CD1c-positive myeloid dendritic cell (primary cell): Measurements from ENCODE around the gene DISC1.
A peak's percentile ranks its signal among the peaks of the same experiment; 100 is the strongest.

Experiments used
- DNase-seq: peaks from one replicate; pipeline ENCODE4 v3.0.0-alpha.2; 2016; ENCODE audit errors: extremely low spot score

DISC1 gene

GRCh38 chr1:231855361-231855760 is 228.8 kb downstream of the DISC1 start:
- DNase-seq = peak; percentile 37

- DNase-seq = no peak
Observed at GRCh38 chr1:231855926-231856325, 229.3 kb downstream of the DISC1 start.

GRCh38 chr1:231856426-231856825 is 229.8 kb downstream of the DISC1 start:
- DNase-seq = no peak

- DNase-seq = no peak
Observed at GRCh38 chr1:231856894-231857293, 230.3 kb downstream of the DISC1 start.

GRCh38 chr1:231857609-231858135 is 231.1 kb downstream of the DISC1 start:
- no peak for DNase-seq

- no peak for DNase-seq
Observed at GRCh38 chr1:231860221-231861088, 233.9 kb downstream of the DISC1 start.

GRCh38 chr1:231861541-231862481 is 235.2 kb downstream of the DISC1 start:
- DNase-seq = no peak

- DNase-seq = no peak
Observed at GRCh38 chr1:231862611-231863010, 236.0 kb downstream of the DISC1 start.

- DNase-seq = no peak
Observed at GRCh38 chr1:231865331-231865730, 238.7 kb downstream of the DISC1 start.

GRCh38 chr1:231866392-231867331 is 240.1 kb downstream of the DISC1 start:
- DNase-seq = peak; percentile 69

GRCh38 chr1:231867607-231868006 is 241.0 kb downstream of the DISC1 start:
- DNase-seq = no peak

- DNase-seq = peak; percentile 71
Observed at GRCh38 chr1:231869364-231869763, 242.8 kb downstream of the DISC1 start.

GRCh38 chr1:231871471-231871870 is 244.9 kb downstream of the DISC1 start:
- DNase-seq = no peak

GRCh38 chr1:231871878-231872277 is 245.3 kb downstream of the DISC1 start:
- DNase-seq = no peak

- DNase-seq = no peak
Observed at GRCh38 chr1:231872461-231872910, 245.9 kb downstream of the DISC1 start.

- DNase-seq = no peak
Observed at GRCh38 chr1:231878737-231879136, 252.1 kb downstream of the DISC1 start.

GRCh38 chr1:231879296-231879695 is 252.7 kb downstream of the DISC1 start:
- no peak for DNase-seq

GRCh38 chr1:231882333-231882732 is 255.7 kb downstream of the DISC1 start:
- no peak for DNase-seq

GRCh38 chr1:231882790-231883189 is 256.2 kb downstream of the DISC1 start:
- DNase-seq = no peak

- no peak for DNase-seq
Observed at GRCh38 chr1:231883382-231883781, 256.8 kb downstream of the DISC1 start.

- DNase-seq = no peak
Observed at GRCh38 chr1:231885209-231885854, 258.7 kb downstream of the DISC1 start.
